Activated CD8-positive, alpha-beta T cell treated with anti-CD3 and anti-CD28 coated beads for 36 hours (primary cell): Measurements from ENCODE around the gene SOCS3. TPM values are rescaled to one million over a fixed set of nuclear protein-coding genes. Genes with fewer than 3 reads are reported as not detected.

Source experiments
- ATAC-seq: fragments of 200-7000 bp; cut with Tn5 transposase; one replicate; pipeline ENCODE4 v1.10.0; 2021; ENCODE audit warnings: mild to moderate bottlenecking, moderate library complexity
- CTCF ChIA-PET: fragments of 350-600 bp; sonication (Branson Sonifier 250); formaldehyde crosslinking; loops from one replicate; lab custom pipeline; 2021; ENCODE audit warnings: antibody characterized with exemption; lab: Charles Lee
- POLR2A ChIA-PET: fragments of 350-600 bp; sonication (Branson Sonifier 250); formaldehyde crosslinking; loops from one replicate; lab custom pipeline; 2021; ENCODE audit warnings: antibody characterized with exemption; lab: Charles Lee
- DNase-seq: peaks from one replicate; pipeline ENCODE4 v3.0.0-alpha.2; 2020
- H3K27ac Mint-ChIP-seq: one replicate; pipeline ENCODE4 v1.8.0; 2021; ENCODE audit warnings: mild to moderate bottlenecking, mixed read lengths
- H3K27me3 Mint-ChIP-seq: one replicate; pipeline ENCODE4 v1.8.0; 2021; ENCODE audit warnings: mixed read lengths
- H3K36me3 Mint-ChIP-seq: one replicate; pipeline ENCODE4 v1.8.0; 2021; ENCODE audit warnings: low read depth, mixed read lengths
- H3K4me1 Mint-ChIP-seq: one replicate; pipeline ENCODE4 v1.8.0; 2021; ENCODE audit warnings: low read depth, mixed read lengths
- H3K4me3 Mint-ChIP-seq: one replicate; pipeline ENCODE4 v1.8.0; 2021; ENCODE audit warnings: mild to moderate bottlenecking, moderate library complexity, mixed read lengths
- H3K9me3 Mint-ChIP-seq: one replicate; pipeline ENCODE4 v1.8.0; 2021; ENCODE audit warnings: mixed read lengths
- CTCF ChIP-seq: fragments of 200-600 bp; IDR thresholded peaks from one replicate; pipeline ENCODE4 v1.8.0; 2022; ENCODE audit warnings: antibody characterized with exemption, mild to moderate bottlenecking
- intact Hi-C: fragments of 100-400 bp; cut with micrococcal nuclease; formaldehyde crosslinking; loops from one replicate; pipeline ENCODE4 v1.10.0; 2022
- total RNA-seq, 2 experiments: library from RNA; stranded (reverse); gene quantifications; one replicate each; pipeline ENCODE4 v1.2.3, GENCODE V29; 2021

The SOCS3 gene
- total RNA-seq, 2 experiments from 2014 or later = 48.6 to 49.1 TPM

GRCh38 chr17:78325076-78325687 is 34.7 kb downstream of the SOCS3 start:
- no peak overlapping the region for H3K4me3 Mint-ChIP-seq
- DNase-seq (no peak), ATAC-seq (no peak)
- POLR2A ChIA-PET = interaction anchor here (0.7 to 0.8 kb wide), 2 partner anchors 9 kb away, joined by 3 to 4 read pairs; no protein-coding TSS in a partner anchor
- no peaks in the 10 kb centered on the region for H3K27me3 Mint-ChIP-seq
- peaks cover 24% of the 10 kb centered on the region for H3K4me1 Mint-ChIP-seq
- CTCF ChIA-PET = interaction anchor here (0.7 to 1.3 kb wide), 2 partner anchors 14 to 37 kb away, joined by 3 to 5 read pairs; no protein-coding TSS in a partner anchor
- H3K27ac Mint-ChIP-seq = peak overlapping the region; percentile 67
- H3K9me3 Mint-ChIP-seq = no peaks in the 10 kb centered on the region
- no peaks in the 10 kb centered on the region for H3K36me3 Mint-ChIP-seq
- TF ChIP-seq CTCF = no peak
- intact Hi-C loops = no loop called here

GRCh38 chr17:78324391-78325075 is 35.3 kb downstream of the SOCS3 start:
- ATAC-seq = peak; percentile 43
- no peaks in the 10 kb centered on the region for H3K36me3 Mint-ChIP-seq
- H3K4me3 Mint-ChIP-seq = no peak overlapping the region
- DNase-seq = peak; percentile 41
- no peak for TF ChIP-seq CTCF
- ChIA-PET CTCF (interaction anchor here (0.7 to 1.3 kb wide), 2 partner anchors 15 to 36 kb away, joined by 3 to 5 read pairs; no protein-coding TSS in a partner anchor), POLR2A (interaction anchor here (0.8 kb wide), 1 partner anchor 8 kb away, joined by 4 read pairs; no protein-coding TSS in a partner anchor)
- intact Hi-C loops = no loop called here
- H3K4me1 Mint-ChIP-seq = peaks cover 20% of the 10 kb centered on the region
- H3K27me3 Mint-ChIP-seq = no peaks in the 10 kb centered on the region
- H3K9me3 Mint-ChIP-seq = no peaks in the 10 kb centered on the region
- peak overlapping the region; percentile 67 for H3K27ac Mint-ChIP-seq

GRCh38 chr17:78323826-78324390 is 36.0 kb downstream of the SOCS3 start:
- no peak for TF ChIP-seq CTCF
- Mint-ChIP-seq H3K36me3 (no peaks in the 10 kb centered on the region), H3K27ac (peak overlapping the region; percentile 67), H3K4me1 (peaks cover 15% of the 10 kb centered on the region), H3K27me3 (no peaks in the 10 kb centered on the region), H3K9me3 (no peaks in the 10 kb centered on the region), H3K4me3 (no peak overlapping the region)
- peak; percentile 18 for ATAC-seq
- POLR2A ChIA-PET = no interaction called here
- intact Hi-C loops = no loop called here
- CTCF ChIA-PET = no interaction called here
- no peak for DNase-seq

- CTCF ChIA-PET = no interaction called here
Observed at GRCh38 chr17:78322858-78323455, 36.9 kb downstream of the SOCS3 start.

More at GRCh38 chr17:78322858-78323455, 36.9 kb downstream of the SOCS3 start:
- H3K27ac Mint-ChIP-seq = no peak overlapping the region
- ATAC-seq (no peak), DNase-seq (no peak)
- H3K9me3 Mint-ChIP-seq = no peaks in the 10 kb centered on the region
- no peak for TF ChIP-seq CTCF
- POLR2A ChIA-PET = no interaction called here
- no peaks in the 10 kb centered on the region for H3K27me3 Mint-ChIP-seq
- peaks cover 11% of the 10 kb centered on the region for H3K4me1 Mint-ChIP-seq
- intact Hi-C loops = no loop called here
- no peaks in the 10 kb centered on the region for H3K36me3 Mint-ChIP-seq
- no peak overlapping the region for H3K4me3 Mint-ChIP-seq
